ENCODE results near the gene GFER.
A peak's percentile ranks its signal among the peaks of the same experiment; 100 is the strongest.

GFER gene

GRCh38 chr16:1997494-1998359 is 13.7 kb downstream of the GFER start:
- Histone ChIP-seq H2AFZ (ENCODE audit: low read length) (no peak overlapping the region), H3K27ac (replicated peaks; ENCODE audit: low read length) (no peak overlapping the region), H2BK5ac (ENCODE audit: low read length) (no peak overlapping the region), H2BK120ac (ENCODE audit: low read depth, low read length) (no peak overlapping the region), H3K14ac (ENCODE audit: low read length) (no peak overlapping the region), H3K27me3 (ENCODE audit: control insufficient read depth in 3 of 3, insufficient read depth in 3 of 3, low read depth in 1 of 3, low read length in 3 of 3) (peaks cover 0 to 5% (median 0%) of the 10 kb centered on the region in 3 experiments), H3K4me2 (ENCODE audit: insufficient read depth, low read length, poor library complexity, severe bottlenecking) (no peak overlapping the region), H2BK12ac (ENCODE audit: low read length) (no peak overlapping the region), H3K4ac (ENCODE audit: low read length) (no peak overlapping the region), H3K18ac (ENCODE audit: low read length) (peak overlapping the region; percentile 17), H3K9ac (ENCODE audit: low read depth, low read length, poor library complexity) (no peak overlapping the region), H3K36me3 (replicated peaks in 1 of 2; ENCODE audit: control insufficient read depth in 2 of 2, insufficient read depth in 2 of 2, low read length in 2 of 2) (peaks cover 40 to 63% of the 10 kb centered on the region in 2 donors), H3K4me1 (ENCODE audit: control insufficient read depth in 2 of 2, insufficient read depth in 1 of 2, low read depth in 1 of 2, low read length in 2 of 2) (no peaks in the 10 kb centered on the region), H3K9me3 (replicated peaks in 1 of 2; ENCODE audit: control insufficient read depth in 2 of 2, insufficient read depth in 1 of 2, low read depth in 1 of 2, low read length in 2 of 2) (no peaks in the 10 kb centered on the region), H2AK5ac (ENCODE audit: low read depth, low read length) (no peak overlapping the region), H3K23ac (ENCODE audit: low read depth, low read length, poor library complexity) (no peak overlapping the region), H2BK15ac (ENCODE audit: low read length) (no peak overlapping the region), H3K79me1 (ENCODE audit: low read depth, low read length) (peaks cover 15% of the 10 kb centered on the region), H3K4me3 (ENCODE audit: low read length in 2 of 2) (no peak overlapping the region), H4K91ac (ENCODE audit: low read depth, low read length, poor library complexity) (no peak overlapping the region), H4K8ac (ENCODE audit: low read depth, low read length) (no peak overlapping the region)
- WGBS, 2 donors (ENCODE audit: extremely low coverage in 2 of 2, insufficient read length in 2 of 2, insufficient replicate concordance in 1 of 2), result no CpG with 5 or more reads among the region's 26 CpGs
- no peak for DNase-seq (ENCODE audit: low spot score)

- no peaks in the 10 kb centered on the region for H3K9me3 ChIP-seq (replicated peaks in 1 of 2; ENCODE audit: control insufficient read depth in 2 of 2, insufficient read depth in 1 of 2, low read depth in 1 of 2, low read length in 2 of 2)
- no peak overlapping the region for H3K4ac ChIP-seq (ENCODE audit: low read length)
- H3K4me3 ChIP-seq (ENCODE audit: low read length in 2 of 2), result no peak overlapping the region
- H3K79me1 ChIP-seq (ENCODE audit: low read depth, low read length), result peaks cover 18% of the 10 kb centered on the region
- no peak overlapping the region for H3K4me2 ChIP-seq (ENCODE audit: insufficient read depth, low read length, poor library complexity, severe bottlenecking)
- H2AFZ ChIP-seq (ENCODE audit: low read length), result no peak overlapping the region
- H4K8ac ChIP-seq (ENCODE audit: low read depth, low read length), result no peak overlapping the region
- H3K23ac ChIP-seq (ENCODE audit: low read depth, low read length, poor library complexity), result no peak overlapping the region
- no peak for DNase-seq (ENCODE audit: low spot score)
- H3K4me1 ChIP-seq (ENCODE audit: control insufficient read depth in 2 of 2, insufficient read depth in 1 of 2, low read depth in 1 of 2, low read length in 2 of 2), result no peaks in the 10 kb centered on the region
- H2BK120ac ChIP-seq (ENCODE audit: low read depth, low read length), result no peak overlapping the region
- no peak overlapping the region for H2BK15ac ChIP-seq (ENCODE audit: low read length)
- H3K27ac ChIP-seq (replicated peaks; ENCODE audit: low read length), result no peak overlapping the region
- H3K36me3 ChIP-seq (replicated peaks in 1 of 2; ENCODE audit: control insufficient read depth in 2 of 2, insufficient read depth in 2 of 2, low read length in 2 of 2), result peaks cover 41 to 70% of the 10 kb centered on the region in 2 donors
- peaks cover 0 to 4% (median 0%) of the 10 kb centered on the region in 3 experiments for H3K27me3 ChIP-seq (ENCODE audit: control insufficient read depth in 3 of 3, insufficient read depth in 3 of 3, low read depth in 1 of 3, low read length in 3 of 3)
- no peak overlapping the region for H3K14ac ChIP-seq (ENCODE audit: low read length)
- WGBS, 2 donors (ENCODE audit: extremely low coverage in 2 of 2, insufficient read length in 2 of 2, insufficient replicate concordance in 1 of 2), result no CpG with 5 or more reads among the region's 27 CpGs
- H3K9ac ChIP-seq (ENCODE audit: low read depth, low read length, poor library complexity), result no peak overlapping the region
- no peak overlapping the region for H2BK12ac ChIP-seq (ENCODE audit: low read length)
- H4K91ac ChIP-seq (ENCODE audit: low read depth, low read length, poor library complexity), result no peak overlapping the region
- no peak overlapping the region for H2AK5ac ChIP-seq (ENCODE audit: low read depth, low read length)
- H3K18ac ChIP-seq (ENCODE audit: low read length), result no peak overlapping the region
- no peak overlapping the region for H2BK5ac ChIP-seq (ENCODE audit: low read length)
Observed at GRCh38 chr16:1998360-1998835, 14.4 kb downstream of the GFER start.

- H2BK12ac ChIP-seq (ENCODE audit: low read length), result peak overlapping the region; percentile 22
- no peak overlapping the region for H3K4me2 ChIP-seq (ENCODE audit: insufficient read depth, low read length, poor library complexity, severe bottlenecking)
- H4K91ac ChIP-seq (ENCODE audit: low read depth, low read length, poor library complexity), result no peak overlapping the region
- no peak overlapping the region for H3K14ac ChIP-seq (ENCODE audit: low read length)
- peak overlapping the region; percentile 28 for H3K18ac ChIP-seq (ENCODE audit: low read length)
- H3K27me3 ChIP-seq (ENCODE audit: control insufficient read depth in 3 of 3, insufficient read depth in 3 of 3, low read depth in 1 of 3, low read length in 3 of 3), result no peaks in the 10 kb centered on the region
- H3K4me3 ChIP-seq (ENCODE audit: low read length in 2 of 2), result no peak overlapping the region
- no CpG with 5 or more reads among the region's 39 CpGs for WGBS, 2 donors (ENCODE audit: extremely low coverage in 2 of 2, insufficient read length in 2 of 2, insufficient replicate concordance in 1 of 2)
- H3K27ac ChIP-seq (replicated peaks; ENCODE audit: low read length), result no peak overlapping the region
- H3K4me1 ChIP-seq (ENCODE audit: control insufficient read depth in 2 of 2, insufficient read depth in 1 of 2, low read depth in 1 of 2, low read length in 2 of 2), result peaks cover 4 to 6% of the 10 kb centered on the region in 2 donors
- no peak overlapping the region for H3K23ac ChIP-seq (ENCODE audit: low read depth, low read length, poor library complexity)
- no peak overlapping the region for H2BK15ac ChIP-seq (ENCODE audit: low read length)
- H3K9me3 ChIP-seq (replicated peaks in 1 of 2; ENCODE audit: control insufficient read depth in 2 of 2, insufficient read depth in 1 of 2, low read depth in 1 of 2, low read length in 2 of 2), result no peaks in the 10 kb centered on the region
- DNase-seq (ENCODE audit: low spot score), result no peak
- peaks cover 22% of the 10 kb centered on the region for H3K79me1 ChIP-seq (ENCODE audit: low read depth, low read length)
- H2BK5ac ChIP-seq (ENCODE audit: low read length), result peak overlapping the region; percentile 39
- no peak overlapping the region for H4K8ac ChIP-seq (ENCODE audit: low read depth, low read length)
- H2BK120ac ChIP-seq (ENCODE audit: low read depth, low read length), result no peak overlapping the region
- no peak overlapping the region for H2AK5ac ChIP-seq (ENCODE audit: low read depth, low read length)
- no peak overlapping the region for H2AFZ ChIP-seq (ENCODE audit: low read length)
- no peak overlapping the region for H3K4ac ChIP-seq (ENCODE audit: low read length)
- peak overlapping the region; percentile 21 for H3K9ac ChIP-seq (ENCODE audit: low read depth, low read length, poor library complexity)
- H3K36me3 ChIP-seq (replicated peaks in 1 of 2; ENCODE audit: control insufficient read depth in 2 of 2, insufficient read depth in 2 of 2, low read length in 2 of 2), result peaks cover 41 to 74% of the 10 kb centered on the region in 2 donors
Observed at GRCh38 chr16:1998852-1999801, 15.1 kb downstream of the GFER start.

Measured in neuronal stem cell (in vitro differentiated cells).